Measurements from ENCODE around the gene RFTN1. TPM values are rescaled to one million over a fixed set of nuclear protein-coding genes. Genes with fewer than 3 reads are reported as not detected.
A peak's percentile ranks its signal among the peaks of the same experiment; 100 is the strongest.

Gene RFTN1
- total RNA-seq = 25.0 TPM
- long read RNA-seq, transcript RFTN1-201 (10 exons, 2,982 nt) = major isoform, 15 of 35 reads
- long read RNA-seq, partial matches to known transcripts = 6 of 35 reads
- long read RNA-seq, other reads (novel, unspliced or antisense) = 14 of 35 reads

DNA sequence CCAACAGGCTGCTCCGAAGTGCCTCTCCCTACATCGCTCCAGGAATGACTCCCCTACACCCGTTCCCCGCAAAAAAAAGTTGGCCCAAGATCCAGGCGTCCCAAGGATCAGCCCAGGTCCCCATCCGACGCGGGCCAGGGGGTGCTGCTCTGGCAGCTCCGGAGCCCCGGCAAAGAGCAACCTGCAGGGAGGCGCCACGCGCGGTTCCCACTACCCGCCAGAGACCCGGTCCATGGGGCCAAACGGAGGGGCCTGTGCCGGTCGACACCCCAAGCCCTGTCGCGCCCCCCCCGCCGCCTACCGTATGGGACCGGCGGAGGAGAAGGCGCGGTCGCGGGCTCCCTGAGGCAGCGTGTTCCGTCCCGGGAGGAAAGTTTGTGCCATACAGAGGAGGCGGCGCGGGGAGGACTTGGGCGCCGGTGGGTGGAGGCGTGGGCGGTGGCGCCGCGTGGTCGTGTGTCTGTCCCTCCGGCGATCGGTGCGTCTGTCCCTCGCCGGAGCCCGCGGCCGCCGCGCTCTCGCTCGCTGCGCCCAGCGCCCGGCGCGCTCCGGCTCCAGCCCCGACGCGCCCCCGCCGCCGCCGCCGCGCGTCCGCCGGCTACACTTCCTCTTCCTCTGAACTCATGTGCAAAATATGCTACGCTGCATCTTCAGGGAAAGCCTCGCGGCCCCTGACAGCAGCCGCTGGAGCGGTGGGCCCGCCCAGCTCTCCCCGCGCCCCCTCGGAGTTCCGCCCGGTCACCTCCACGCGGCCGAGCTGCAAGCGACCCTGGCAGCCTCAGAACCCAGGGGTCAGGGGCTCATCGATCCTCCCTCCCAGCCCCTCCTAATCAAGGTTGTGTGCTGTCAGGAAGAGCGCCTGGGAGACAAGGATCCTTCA, at the start of gene RFTN1:
RFTN1 (minus strand) TSS at position 559 of the 880 bp plus-strand sequence. CDS start 19,830 bp downstream, outside the sequence.
- intact Hi-C loops (cut with micrococcal nuclease) = no loop called here
- DNase-seq (peak; percentile 77), ATAC-seq (peak; percentile 57)

DNA sequence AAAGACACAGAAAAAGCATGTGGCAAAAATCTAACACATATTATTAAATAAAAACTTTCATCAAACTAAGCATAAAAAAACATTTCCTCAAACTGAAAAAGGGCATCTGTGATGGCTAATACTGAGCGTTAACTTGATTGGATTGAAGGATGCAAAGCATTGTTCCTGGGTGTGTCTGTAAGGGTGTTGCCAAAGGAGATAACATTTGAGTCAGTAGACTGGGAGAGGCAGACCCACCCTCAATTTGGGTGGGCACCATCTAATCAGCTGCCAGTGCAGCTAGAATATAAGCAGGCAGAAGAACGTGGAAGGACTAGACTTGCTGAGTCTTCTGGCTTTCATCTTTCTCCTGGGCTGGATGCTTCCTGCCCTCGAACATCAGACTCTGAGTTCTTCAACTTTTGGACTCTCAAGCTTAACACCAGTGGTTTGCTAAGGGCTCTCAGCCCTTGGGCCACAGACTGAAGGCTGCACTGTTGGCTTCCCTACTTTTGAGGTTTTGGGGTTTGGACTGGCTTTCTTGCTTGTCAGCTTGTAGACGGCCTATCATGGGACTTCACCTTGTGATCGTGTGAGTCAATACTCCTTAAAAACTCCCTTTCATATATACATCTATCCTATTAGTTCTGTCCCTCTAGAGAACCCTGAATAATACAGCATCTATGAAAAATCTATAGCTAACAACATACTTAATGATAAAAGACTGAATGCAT, 46.3 kb upstream of the RFTN1 start:
- DNase-seq = no peak
- no peak for ATAC-seq
- intact Hi-C loops (cut with micrococcal nuclease) = no loop called here

DNA sequence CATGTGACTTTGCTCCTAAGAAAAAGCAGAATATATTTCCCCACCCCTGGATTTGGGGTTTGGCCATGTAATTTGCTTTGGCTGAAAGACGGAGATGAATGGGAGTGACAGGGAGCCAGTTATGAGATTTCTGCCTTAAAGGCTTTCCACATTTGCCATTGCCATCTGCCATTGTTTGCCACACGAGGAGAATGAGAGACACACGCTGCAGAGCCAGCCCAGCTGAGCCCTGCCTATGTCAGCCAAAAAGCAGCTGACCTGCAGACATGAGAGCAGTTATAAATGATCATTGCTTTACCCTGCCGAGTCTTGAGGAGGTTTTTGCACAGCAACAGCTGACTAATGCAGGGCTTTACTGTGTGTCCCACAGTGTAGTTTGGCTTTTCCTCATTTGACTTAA, 40.6 kb upstream of the RFTN1 start:
- intact Hi-C loops (cut with micrococcal nuclease) = loop anchor here (5.0 kb wide), 1 partner anchor 262 kb away; no protein-coding TSS in a partner anchor
- no peak for ATAC-seq
- DNase-seq = no peak

- no peak for ATAC-seq
- intact Hi-C loops (cut with micrococcal nuclease) = loop anchor here (5.0 kb wide), 1 partner anchor 260 kb away; no protein-coding TSS in a partner anchor
Observed at GRCh38 chr3:16552757-16553156, 39.3 kb upstream of the RFTN1 start.

GRCh38 chr3:16551342-16551976, 38.0 kb upstream of the RFTN1 start:
- DNase-seq (no peak), ATAC-seq (no peak)
- intact Hi-C loops (cut with micrococcal nuclease) = loop anchor here (5.0 kb wide), 1 partner anchor 259 kb away; no protein-coding TSS in a partner anchor

More at GRCh38 chr3:16552757-16553156, 39.3 kb upstream of the RFTN1 start:
- DNase-seq = no peak

DNA sequence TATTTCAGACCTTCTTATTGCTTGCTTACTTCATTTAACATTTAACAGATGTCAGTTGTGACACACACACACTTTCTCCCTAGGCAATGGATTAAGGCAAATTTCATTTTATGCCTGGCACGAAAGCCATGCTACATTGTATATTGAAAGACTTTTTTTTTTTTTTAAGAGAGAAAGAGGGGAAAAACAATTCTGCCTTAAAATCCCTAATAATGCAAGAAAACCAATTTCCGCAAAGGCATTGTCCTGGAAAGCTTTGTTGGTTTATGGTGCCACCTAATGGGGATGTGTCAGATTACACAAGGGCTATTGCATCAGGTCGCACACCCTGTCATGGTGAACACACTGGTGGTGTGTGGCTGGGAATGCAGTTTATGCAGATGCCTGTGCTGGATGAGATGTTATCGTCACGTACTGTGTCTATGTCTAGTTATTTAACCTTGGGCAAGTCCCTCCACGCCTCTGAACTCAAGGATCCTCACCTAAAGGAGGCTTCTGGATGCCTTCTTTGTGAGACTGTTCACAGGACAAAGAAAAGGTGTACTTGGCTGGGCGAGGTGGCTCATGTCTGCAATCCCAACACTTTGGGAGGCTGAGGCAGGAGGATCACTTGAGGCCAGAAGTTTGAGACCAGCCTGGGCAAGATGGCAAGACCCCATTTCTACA, 37.3 kb upstream of the RFTN1 start:
- ATAC-seq (peak; percentile 78), DNase-seq (no peak)
- intact Hi-C loops (cut with micrococcal nuclease) = loop anchor here (5.0 kb wide), 1 partner anchor 259 kb away; no protein-coding TSS in a partner anchor

GRCh38 chr3:16550305-16550675, 36.8 kb upstream of the RFTN1 start:
- ATAC-seq (no peak), DNase-seq (no peak)
- intact Hi-C loops (cut with micrococcal nuclease) = loop anchor here (5.0 kb wide), 1 partner anchor 258 kb away; no protein-coding TSS in a partner anchor

- no peak for ATAC-seq
Observed at GRCh38 chr3:16548721-16549120, 35.2 kb upstream of the RFTN1 start.

DNA sequence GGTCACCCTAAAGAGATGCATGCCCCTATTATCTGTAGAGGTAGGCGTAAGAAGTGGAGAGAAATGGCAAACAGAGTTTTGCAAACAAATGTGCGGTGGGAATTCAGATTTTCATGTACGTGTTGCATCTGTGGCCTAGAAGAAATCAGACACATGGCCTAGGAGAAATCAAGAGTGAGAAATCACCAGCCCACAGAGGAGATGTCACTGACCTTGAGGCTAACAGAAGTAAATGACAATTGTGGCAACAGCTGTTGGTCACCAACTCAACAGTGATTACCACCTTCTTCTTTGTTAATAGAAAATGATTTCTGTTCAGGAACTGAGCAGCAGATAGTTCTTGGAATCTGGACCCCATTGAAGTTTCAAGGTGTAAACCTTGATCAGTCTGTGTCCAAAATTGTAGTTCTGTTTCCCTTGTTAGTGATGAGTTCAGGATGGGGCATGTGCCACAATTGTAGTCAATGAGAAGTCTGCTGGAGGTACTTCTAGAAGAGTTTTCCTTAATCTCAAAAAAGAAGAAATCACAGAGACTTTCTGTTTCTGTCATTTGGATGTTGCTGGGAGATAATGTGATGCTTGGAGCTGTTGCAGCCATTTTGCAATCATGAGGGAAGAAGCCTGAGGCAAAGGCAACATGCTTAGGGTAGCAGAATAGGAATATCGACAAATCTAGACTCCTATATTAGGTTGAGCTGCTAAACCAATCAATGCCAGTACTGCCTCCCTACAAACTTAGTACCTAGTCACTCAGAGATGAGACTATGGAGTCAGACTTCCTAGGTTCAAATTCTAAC, 34.3 kb upstream of the RFTN1 start:
- DNase-seq (no peak), ATAC-seq (no peak)
- intact Hi-C loops (cut with micrococcal nuclease) = no loop called here

More at GRCh38 chr3:16548721-16549120, 35.2 kb upstream of the RFTN1 start:
- no peak for DNase-seq
- intact Hi-C loops (cut with micrococcal nuclease) = no loop called here

DNA sequence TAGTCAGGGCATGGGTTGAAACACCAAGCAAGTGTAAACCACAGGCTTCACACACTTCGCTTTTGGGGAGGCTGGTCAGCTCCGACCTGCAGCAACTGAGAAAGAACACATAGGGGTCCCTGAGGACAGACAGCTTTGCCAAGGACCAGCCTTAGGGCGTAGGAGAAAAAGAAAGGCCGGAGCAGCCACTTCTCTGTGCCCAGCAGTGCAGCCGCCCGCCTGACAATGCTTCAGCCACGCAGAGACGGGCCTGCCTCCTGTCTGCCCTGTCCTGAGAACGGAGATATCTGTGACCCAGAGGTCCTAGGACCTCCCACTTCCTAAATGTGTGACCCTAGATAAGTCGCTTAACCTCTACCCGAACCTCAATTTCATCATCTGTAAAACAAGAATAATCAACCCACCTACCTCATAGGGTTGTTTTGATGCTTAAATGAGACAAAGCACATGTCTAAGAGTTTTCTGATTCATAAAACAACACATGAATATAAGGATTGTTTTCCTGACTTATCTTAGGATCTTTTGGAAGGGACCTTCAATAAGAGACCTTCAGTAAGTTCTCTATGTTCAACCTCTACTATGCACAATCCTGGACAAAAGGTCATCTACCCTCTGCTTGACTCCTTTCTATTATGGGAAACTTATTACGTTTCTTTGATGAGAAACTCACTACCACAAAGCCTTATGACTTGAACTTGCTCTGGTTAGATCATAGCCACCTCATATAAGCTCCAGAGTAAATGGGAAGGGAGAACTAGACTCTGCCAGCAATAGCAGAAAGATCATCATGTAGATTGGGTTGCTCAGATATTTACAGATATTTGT, 32.9 kb upstream of the RFTN1 start:
- intact Hi-C loops (cut with micrococcal nuclease) = no loop called here
- ATAC-seq (peak; percentile 78), DNase-seq (no peak)

- ATAC-seq (peak; percentile 70), DNase-seq (no peak)
- intact Hi-C loops (cut with micrococcal nuclease) = no loop called here
Observed at GRCh38 chr3:16545413-16546185, 32.1 kb upstream of the RFTN1 start.

DNA sequence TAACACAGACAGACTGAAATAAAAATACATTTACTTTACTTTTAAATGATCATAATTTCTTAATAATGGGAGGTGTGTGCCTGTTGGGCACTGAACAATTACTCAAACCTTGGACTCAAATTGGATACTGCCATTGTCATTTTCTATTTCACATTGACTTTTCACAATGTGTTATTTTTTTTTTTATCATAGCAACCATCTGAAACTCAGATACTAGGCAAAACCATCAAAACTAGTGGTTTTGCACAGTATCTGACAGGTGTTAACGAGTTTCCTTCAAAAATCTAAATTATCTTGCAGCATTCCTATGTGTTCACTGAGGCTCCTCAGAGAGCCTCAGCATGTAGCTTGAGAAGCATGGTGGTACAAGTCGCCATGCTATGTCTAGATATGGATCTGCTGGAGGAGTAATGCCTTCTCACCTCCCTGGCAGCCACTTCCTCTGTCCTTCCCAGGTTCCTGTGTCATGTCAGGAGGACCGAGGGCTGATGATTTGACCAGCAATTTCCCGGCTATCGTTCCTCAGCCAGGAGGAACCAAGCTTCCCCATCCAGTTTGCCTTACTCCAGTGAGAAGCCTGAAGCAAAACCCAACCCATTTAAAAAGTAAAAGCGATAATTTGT, 29.9 kb upstream of the RFTN1 start:
- intact Hi-C loops (cut with micrococcal nuclease) = no loop called here
- DNase-seq (no peak), ATAC-seq (no peak)

DNA sequence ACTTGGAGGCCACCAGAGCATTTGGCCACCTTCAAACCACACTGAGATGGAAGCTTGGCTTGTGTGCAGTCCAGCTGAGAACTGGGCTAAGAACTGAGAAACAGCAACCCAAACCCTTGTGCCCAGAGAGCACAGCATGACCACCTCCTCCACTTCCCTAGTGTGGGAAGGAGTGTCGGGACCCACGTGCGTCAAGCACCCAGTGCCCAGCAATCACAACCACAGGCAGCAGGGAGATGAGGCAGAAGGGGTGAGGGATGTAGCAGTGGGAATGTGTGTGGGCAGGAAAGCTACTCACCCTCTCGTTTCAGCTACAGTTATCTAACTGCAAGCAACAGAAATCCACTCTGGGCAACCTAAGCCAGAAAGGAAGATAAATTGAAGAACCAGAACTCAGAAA, 25.0 kb upstream of the RFTN1 start:
- no peak for ATAC-seq
- intact Hi-C loops (cut with micrococcal nuclease) = no loop called here
- DNase-seq = no peak

GRCh38 chr3:16536996-16537395, 23.5 kb upstream of the RFTN1 start:
- intact Hi-C loops (cut with micrococcal nuclease) = no loop called here
- ATAC-seq (no peak), DNase-seq (no peak)

- DNase-seq = no peak
- intact Hi-C loops (cut with micrococcal nuclease) = no loop called here
- no peak for ATAC-seq
Observed at GRCh38 chr3:16536344-16536663, 22.8 kb upstream of the RFTN1 start.

DNA sequence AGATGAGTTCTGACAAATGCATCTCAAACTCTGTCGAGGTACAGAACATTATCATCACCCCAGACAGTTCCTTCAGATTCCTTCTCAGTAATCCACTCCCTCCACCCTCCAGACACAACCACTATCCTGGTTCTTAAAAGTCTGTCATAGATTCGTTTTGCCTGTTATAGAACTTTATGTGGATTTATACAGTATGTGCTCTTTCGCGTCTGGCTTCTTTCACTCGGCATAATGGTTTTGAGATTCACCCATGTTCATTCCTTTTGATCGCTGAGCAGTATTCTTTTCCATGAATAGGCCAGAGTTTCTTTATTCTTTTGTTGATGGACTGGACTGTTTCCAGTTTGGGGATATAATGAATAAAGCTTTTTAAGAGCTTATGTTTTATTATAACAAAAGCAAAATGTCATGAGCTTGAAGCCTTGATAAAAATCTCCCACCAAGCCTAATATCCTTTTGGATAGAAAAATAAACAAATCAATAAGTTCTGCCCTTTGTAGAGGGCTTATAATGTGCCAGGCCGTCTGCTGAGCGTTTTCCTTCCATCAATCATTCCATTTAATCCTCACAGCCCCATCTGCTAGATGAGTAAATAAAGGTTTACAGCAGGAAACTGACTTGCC, 21.3 kb upstream of the RFTN1 start:
- DNase-seq = no peak
- intact Hi-C loops (cut with micrococcal nuclease) = no loop called here
- no peak for ATAC-seq

Data from left ventricle myocardium superior (tissue), 1 donor.